Heart right ventricle (tissue), 16 donors: ENCODE data around the gene SSBP3. TPM values are rescaled to one million over a fixed set of nuclear protein-coding genes. Genes with fewer than 3 reads are reported as not detected.

ENCODE experiments used
- ATAC-seq, 8 donors: fragments of 200-7000 bp; cut with Tn5 transposase; one replicate each; pipeline ENCODE4 v1.9.1; 2020; ENCODE audit warnings: mild to moderate bottlenecking in 8 of 8, moderate library complexity in 8 of 8, moderate number of reproducible peaks in 1 of 8
- DNase-seq, 2 donors: peaks; one replicate each; pipeline ENCODE4 v3.0.0-alpha.2; 2020
- H3K27ac ChIP-seq, 10 donors: fragments of 200-600 bp; sonication (generic) in 2 of 10; one replicate each; pipeline versions ENCODE4 v1.5.0 to v1.8.0; 2020 to 2022; ENCODE audit warnings: mild to moderate bottlenecking in 3 of 10
- H3K27me3 ChIP-seq, 7 donors: fragments of 200-600 bp; one replicate each; pipeline ENCODE4 v1.8.0; 2021 to 2022; ENCODE audit warnings: mild to moderate bottlenecking in 2 of 7
- H3K36me3 ChIP-seq, 9 donors: fragments of 200-600 bp; sonication (generic) in 1 of 9; one replicate each; pipeline versions ENCODE4 v1.5.0 to v1.8.0; 2020 to 2022; ENCODE audit warnings: mild to moderate bottlenecking in 2 of 9
- H3K4me1 ChIP-seq, 9 donors: fragments of 200-600 bp; sonication (generic) in 1 of 9; one replicate each; pipeline versions ENCODE4 v1.5.0 to v1.8.0; 2020 to 2022; ENCODE audit warnings: mild to moderate bottlenecking in 4 of 9
- H3K4me3 ChIP-seq, 10 donors: fragments of 200-600 bp; sonication (generic) in 2 of 10; one replicate each; pipeline versions ENCODE4 v1.5.0 to v1.8.0; 2020 to 2022; ENCODE audit warnings: mild to moderate bottlenecking in 7 of 10, moderate library complexity in 2 of 10
- H3K9me3 ChIP-seq, 11 donors: fragments of 200-600 bp in 10 of 11; sonication (generic) in 2 of 11; one replicate each; pipeline versions ENCODE4 v1.5.0 to v1.8.0; 2013 to 2022; ENCODE audit warnings: mild to moderate bottlenecking in 2 of 11, control low read depth in 1 of 11, moderate library complexity in 1 of 11
- CTCF ChIP-seq, 9 donors: fragments of 200-600 bp; sonication (generic) in 2 of 9; IDR thresholded peaks; one replicate each; pipeline versions ENCODE4 v1.5.0 to v1.8.0; 2021 to 2022; ENCODE audit warnings: antibody characterized with exemption in 9 of 9, mild to moderate bottlenecking in 5 of 9, moderate library complexity in 1 of 9
- WGBS, 2 donors: extraction: QIAGEN DNeasy Blood & Tissue Kit; methylation state at CpG; one replicate each; pipeline ENCODE4 v1.1.7; 2013; ENCODE audit warnings: inconsistent platforms in 1 of 2; 5-methylcytosine and 5-hydroxymethylcytosine counted together
- intact Hi-C, 10 donors: fragments of 100-400 bp; cut with DNase I; formaldehyde crosslinking; loops; one replicate each; pipeline versions ENCODE4 v1.11.1 to v1.14.2; 2022
- polyA plus RNA-seq, 2 donors: library from polyadenylated mRNA; stranded (reverse); fragments of 200-250 nt; gene quantifications; one replicate each; pipeline ENCODE4 v1.2.3, GENCODE V29; 2013
- total RNA-seq, 10 donors: library from RNA; stranded (reverse); fragmentation: NEBNext Ultra II Directional in 3 of 10; extraction: Animal tissue kit (Norgen Biotek cat#: 25700) in 3 of 10; gene quantifications; one replicate each; pipeline versions ENCODE4 v1.2.1 to v1.2.4, GENCODE V29; 2021 to 2023
- donor health status: Arrhythmogenic right ventricular cardiomyopathy.
- donor health status: ischemic (EF 13 %, LVEDD 7.1; RV severe dilation, severe dysfunction).
- donor health status: healthy with polysubstance abuse.
- donor health status: DM: no; HTN: yes; CAD: no.
- donor health status: DM: no; HTN: no; CAD: no.
- donor health status: ischemic (EF 25% LVEDD 6.9; RV normal size, moderate dysfunction).
- donor health status: ischemic (EF 25% LVEDD 5.7; RV mildly dilated, moderate dysfunction).
- donor health status: healthy.
- donor health status: DM: yes; HTN: yes; CAD: no.
- donor health status: Ischemic cardiomyopathy.
- donor health status: ischemic (EF 35%, LVEDD 5.7; RV mildly dilated, moderate dysfunction).
- donor health status: nonischemic (EF 11% LVEDD 7.7; RV severe dilation, severe dysfunction).
- donor health status: DM: yes; HTN: yes; CAD: no.
- donor health status: PGD.
- donor health status: ischemic (EF 29% LVEDD 5.4; RV normal size, mild dysfunction).
- donor health status: nonischemic (EF 23%, LVEDD 6.1; RV moderate dilation, normal function).

The SSBP3 gene
- total and polyA plus RNA-seq, 12 donors: 17.6 to 71.9 (median 52.8) TPM

DNA sequence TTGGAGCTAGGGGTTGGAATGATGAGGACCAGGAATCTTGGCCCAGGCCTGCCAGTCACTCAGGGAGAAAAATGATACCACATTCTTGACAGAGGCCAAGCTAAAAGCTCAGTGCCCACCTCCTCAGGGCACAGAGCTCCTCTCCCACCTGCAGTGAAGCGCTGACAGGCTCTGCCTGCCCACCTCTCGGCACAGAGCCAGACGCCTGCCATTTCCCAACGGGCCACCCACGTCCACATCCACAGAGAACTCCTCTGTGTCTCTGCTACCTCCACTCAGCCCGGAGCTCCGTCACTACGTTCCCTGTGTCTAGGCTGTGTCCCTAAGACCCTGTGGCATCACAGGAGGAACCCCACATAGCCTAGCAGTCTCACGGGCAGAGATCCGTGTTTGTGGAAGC lies 145.4 kb downstream of the SSBP3 start:
- ATAC-seq (no peak), DNase-seq (no peak)
- WGBS, 2 donors: 83 to 87% methylated on average over 10 of the region's 10 CpGs
- H3K4me3 ChIP-seq: no peak overlapping the region
- peaks cover 0 to 5% (median 0%) of the 10 kb centered on the region in 9 donors for H3K36me3 ChIP-seq
- intact Hi-C loops: no loop called here
- no peaks in the 10 kb centered on the region for H3K27me3 ChIP-seq
- H3K4me1 ChIP-seq: peaks cover 0 to 12% (median 10%) of the 10 kb centered on the region in 9 donors
- no peaks in the 10 kb centered on the region for H3K9me3 ChIP-seq
- no peak for TF ChIP-seq CTCF (IDR thresholded peaks at IDR 0.05)
- no peak overlapping the region for H3K27ac ChIP-seq

DNA sequence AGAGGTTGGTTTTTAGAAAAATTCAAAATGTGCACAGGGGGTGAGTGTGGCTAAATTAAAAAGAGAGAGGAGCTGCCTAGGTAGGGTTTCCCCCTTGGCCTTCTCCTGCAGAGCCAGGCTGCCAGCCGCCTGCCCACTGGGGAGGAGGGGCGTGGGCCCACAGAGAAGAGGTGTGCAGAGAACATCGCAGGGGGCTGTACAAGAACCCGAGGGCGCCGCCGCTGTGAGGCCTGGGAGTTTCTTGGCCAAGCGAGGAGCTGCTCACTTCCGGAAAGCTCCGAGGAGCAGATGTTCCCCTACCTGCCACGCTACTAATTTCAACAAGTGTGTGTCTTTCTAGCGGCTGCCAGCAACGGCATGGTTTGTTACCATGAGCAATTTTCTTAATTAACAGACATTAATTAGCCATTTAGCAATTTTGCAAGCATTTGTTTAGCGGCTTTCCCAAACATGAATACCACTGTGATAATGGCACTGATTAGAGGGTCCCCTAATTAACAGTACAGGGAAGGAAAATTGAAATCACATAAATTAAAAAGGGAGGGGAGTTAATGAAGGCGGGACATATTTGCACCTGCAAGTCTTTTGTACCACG lies 146.6 kb downstream of the SSBP3 start:
- H3K9me3 ChIP-seq: no peaks in the 10 kb centered on the region
- 95 to 96% methylated on average over 16 of the region's 16 CpGs for WGBS, 2 donors
- no peak for TF ChIP-seq CTCF (IDR thresholded peaks at IDR 0.05)
- intact Hi-C loops: no loop called here
- H3K4me1 ChIP-seq: peaks cover 0 to 12% (median 9%) of the 10 kb centered on the region in 9 donors
- no peak overlapping the region for H3K4me3 ChIP-seq
- peaks cover 0 to 5% (median 0%) of the 10 kb centered on the region in 9 donors for H3K36me3 ChIP-seq
- DNase-seq (no peak), ATAC-seq (no peak)
- no peaks in the 10 kb centered on the region for H3K27me3 ChIP-seq
- H3K27ac ChIP-seq: no peak overlapping the region

DNA sequence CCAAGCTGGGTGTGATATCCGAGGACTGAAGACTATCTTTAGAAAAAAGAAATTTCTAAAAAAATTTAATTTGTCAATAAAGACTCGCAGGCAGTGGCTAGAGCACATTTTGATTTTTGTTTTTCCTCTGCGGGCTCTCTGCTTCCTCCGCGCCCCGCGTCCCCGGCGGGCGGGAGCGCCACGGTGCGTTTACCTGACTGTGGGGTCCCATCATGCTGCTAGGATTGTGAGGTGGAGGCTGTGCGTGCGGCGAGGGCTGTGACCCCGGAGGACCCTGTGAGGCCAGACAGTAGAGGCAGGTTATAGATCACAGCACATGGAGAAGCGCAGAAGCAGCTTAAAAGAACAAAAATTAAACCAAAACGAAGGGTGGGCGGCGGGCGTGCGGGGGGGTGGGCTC lies 148.3 kb downstream of the SSBP3 start:
- H3K9me3 ChIP-seq: no peaks in the 10 kb centered on the region
- H3K4me1 ChIP-seq: peaks cover 0 to 17% (median 10%) of the 10 kb centered on the region in 9 donors
- WGBS, 2 donors: 96 to 97% methylated on average over 23 of the region's 23 CpGs
- H3K27ac ChIP-seq: no peak overlapping the region
- ATAC-seq (no peak), DNase-seq (no peak)
- intact Hi-C loops: no loop called here
- no peaks in the 10 kb centered on the region for H3K27me3 ChIP-seq
- H3K36me3 ChIP-seq: peaks cover 0 to 5% (median 0%) of the 10 kb centered on the region in 9 donors
- H3K4me3 ChIP-seq: no peak overlapping the region
- no peak for TF ChIP-seq CTCF (IDR thresholded peaks at IDR 0.05)

- Histone ChIP-seq H3K27ac (no peak overlapping the region), H3K4me1 (peaks cover 0 to 15% (median 10%) of the 10 kb centered on the region in 9 donors), H3K36me3 (peaks cover 0 to 5% (median 0%) of the 10 kb centered on the region in 9 donors), H3K9me3 (no peaks in the 10 kb centered on the region), H3K4me3 (no peak overlapping the region), H3K27me3 (no peaks in the 10 kb centered on the region)
- ATAC-seq: no peak
- intact Hi-C loops: no loop called here
- WGBS, 2 donors: 87 to 90% methylated on average over 10 of the region's 10 CpGs
- DNase-seq: no peak
- TF ChIP-seq CTCF (IDR thresholded peaks at IDR 0.05): no peak
Observed at GRCh38 chr1:54257346-54257620, 148.9 kb downstream of the SSBP3 start.
